NCI-H748 treated with DMSO at 0.1 percent for 48 hours (cell line): ENCODE data around the gene TMEM243.
"Not testable (repeated sequence)": the region's sequence is repeated elsewhere in the genome, so short reads cannot be mapped to it uniquely, and the experiment has no call there.

Experiments
- DNase-seq: peaks from one replicate; lab custom pipeline; 2025; lab: John Stamatoyannopoulos, UW

The TMEM243 gene, protein sequence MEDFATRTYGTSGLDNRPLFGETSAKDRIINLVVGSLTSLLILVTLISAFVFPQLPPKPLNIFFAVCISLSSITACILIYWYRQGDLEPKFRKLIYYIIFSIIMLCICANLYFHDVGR

DNA sequence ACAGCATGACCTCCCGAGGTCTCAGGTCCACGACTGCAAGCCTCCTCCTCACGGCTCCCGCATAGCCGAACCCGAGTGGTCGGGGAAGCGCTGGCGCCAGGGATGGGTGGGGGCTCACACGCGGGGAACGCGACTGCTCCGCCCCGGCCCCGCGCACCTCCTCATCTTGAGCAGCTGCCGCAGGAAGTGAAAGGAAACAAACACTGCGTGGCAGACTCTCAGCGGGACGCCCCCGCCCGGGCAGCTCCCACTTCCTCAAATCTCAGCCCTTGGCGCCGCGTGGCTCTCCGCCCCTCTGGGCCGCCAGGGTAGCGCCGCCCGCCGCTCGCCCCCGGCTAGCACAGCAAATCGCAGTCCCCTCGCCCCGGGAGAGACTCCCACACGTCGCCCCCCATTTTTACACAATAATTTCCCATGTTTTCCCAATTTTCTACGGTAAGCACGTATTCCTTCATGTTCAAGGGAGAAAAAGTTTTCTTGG lies at the start of gene TMEM243:
TSS of gene TMEM243 (minus strand) at position 188 of the 481 bp plus-strand sequence. CDS start 229 bp downstream, outside the sequence.
- DNase-seq, result no peak

DNA sequence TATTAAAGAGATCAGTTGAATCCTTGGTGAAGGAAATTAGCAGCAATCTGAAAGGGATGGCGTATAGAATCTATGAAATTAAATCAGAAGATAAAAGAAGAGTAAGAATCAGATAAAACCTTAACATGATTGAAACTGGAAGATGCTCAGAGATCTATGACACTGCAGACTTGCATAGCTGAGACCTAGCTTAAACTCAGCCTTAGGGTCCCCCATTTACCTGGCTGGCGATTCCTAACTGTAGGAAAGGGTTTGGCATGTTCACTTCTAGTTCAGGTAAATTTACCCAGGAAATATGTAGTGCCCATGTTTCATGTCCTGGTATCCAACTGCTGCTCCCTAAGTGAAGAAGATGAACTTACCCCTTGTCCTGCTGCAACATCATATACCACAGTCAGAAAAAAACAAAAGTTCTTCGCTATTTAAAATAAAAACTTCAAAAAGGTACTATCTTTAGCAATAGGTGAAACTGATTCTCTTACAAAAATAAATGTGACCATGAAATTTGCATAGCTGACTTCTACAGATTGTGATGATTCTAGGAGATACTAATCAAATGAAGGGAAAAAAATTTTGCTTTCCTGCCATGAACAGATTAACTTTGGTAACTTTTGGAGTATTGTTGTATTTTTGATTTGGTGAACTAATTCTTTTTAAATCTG lies 47.8 kb upstream of the TMEM243 start:
- no peak for DNase-seq

DNA sequence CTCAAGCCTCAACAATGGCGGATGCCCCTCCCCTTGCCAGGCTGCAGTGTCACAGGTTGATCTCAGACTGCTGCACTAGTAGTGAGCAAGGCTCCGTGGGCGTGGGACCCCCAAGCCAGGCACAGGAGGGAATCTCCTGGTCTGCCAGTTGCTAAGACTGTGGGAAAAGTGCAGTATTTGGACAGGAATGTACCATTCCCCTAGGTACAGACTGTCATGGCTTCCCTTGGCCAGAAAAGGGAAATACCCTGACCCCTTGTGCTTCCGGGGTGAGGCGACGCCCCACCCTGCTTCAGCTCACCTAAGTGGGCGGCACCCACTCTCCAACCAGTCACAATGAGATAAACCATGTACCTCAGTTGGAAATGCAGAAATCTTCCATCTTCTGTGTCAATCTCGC lies 44.0 kb upstream of the TMEM243 start:
- DNase-seq, result no peak

DNA sequence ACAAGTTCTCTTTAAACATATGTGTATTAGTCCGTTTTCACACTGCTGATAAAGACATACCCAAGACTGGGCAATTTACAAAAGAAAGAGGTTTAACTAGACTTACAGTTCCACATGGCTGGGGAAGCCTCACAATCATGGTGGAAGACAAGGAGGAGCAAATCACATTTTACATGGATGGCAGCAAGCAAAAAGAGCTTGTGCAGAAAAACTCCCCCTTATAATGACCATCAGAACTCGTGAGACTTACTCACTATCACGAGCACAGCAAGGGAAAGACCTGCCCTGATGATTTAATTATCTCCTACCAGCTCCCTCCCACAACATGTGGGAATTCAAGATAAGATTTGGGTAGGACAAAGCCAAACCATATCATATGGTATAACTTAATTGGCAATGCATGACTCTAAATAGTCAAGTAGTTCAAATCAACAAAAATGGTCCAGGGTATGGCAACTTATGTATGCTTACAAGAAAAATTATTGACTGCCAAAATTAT lies 34.1 kb upstream of the TMEM243 start:
- no peak for DNase-seq

DNA sequence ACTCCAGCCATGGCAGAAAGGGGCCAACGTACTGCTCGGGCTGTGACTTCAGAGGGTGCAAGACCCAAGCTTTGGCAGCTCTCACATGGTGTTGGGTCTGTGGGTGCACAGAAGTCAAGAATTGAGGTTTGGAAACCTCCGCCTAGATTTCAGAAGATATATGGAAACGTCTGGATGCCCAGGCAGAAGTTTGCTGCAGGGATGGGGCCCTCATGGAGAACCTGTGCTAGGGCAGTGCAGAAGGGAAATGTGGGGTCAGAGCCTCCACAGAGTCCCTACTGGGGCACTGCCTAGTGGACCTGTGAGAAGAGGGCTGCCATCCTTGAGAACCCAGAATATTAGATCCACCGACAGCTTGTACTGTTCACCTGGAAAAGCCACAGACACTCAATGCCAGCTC lies 26.1 kb upstream of the TMEM243 start:
- DNase-seq, result not testable (repeated sequence)

DNA sequence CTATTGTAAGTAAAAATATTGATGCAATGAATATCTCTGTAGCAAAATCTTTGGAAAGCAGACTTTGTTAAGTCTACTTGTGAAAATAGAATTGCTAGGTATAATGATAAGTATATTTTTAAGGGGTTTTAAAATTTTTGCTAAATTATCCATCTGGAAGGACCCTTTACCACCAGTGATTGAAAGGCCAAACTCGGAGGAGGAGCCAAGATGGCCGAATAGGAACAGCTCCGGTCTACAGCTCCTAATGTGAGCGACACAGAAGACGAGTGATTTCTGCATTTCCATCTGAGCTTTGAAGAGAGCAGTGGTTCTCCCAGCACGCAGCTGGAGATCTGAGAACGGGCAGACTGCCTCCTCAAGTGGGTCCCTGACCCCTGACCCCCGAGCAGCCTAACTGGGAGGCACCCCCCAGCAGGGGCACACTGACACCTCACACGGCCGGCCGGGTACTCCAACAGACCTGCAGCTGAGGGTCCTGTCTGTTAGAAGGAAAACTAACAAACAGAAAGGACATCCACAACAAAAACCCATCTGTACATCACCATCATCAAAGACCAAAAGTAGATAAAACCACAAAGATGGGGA lies 19.0 kb upstream of the TMEM243 start:
- DNase-seq, result not testable (repeated sequence)

DNA sequence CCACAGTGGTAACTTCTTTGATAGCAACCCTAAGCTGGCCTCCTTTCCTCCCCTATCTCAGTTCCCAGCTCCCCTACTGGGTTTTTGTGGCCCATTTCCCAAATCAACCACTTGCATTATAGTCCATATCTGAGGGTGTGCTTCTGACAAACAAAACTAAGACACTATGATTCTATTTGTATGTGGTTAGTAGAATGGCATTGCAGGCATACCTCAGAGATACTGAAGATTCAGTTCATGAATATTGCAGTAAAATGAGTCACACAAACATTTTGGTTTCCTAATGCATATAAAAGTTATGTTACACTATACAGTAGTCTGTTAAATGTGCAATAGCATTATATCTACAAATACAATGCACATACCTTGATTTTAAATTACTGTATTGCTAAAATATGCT lies 15.4 kb upstream of the TMEM243 start:
- DNase-seq, result no peak

DNA sequence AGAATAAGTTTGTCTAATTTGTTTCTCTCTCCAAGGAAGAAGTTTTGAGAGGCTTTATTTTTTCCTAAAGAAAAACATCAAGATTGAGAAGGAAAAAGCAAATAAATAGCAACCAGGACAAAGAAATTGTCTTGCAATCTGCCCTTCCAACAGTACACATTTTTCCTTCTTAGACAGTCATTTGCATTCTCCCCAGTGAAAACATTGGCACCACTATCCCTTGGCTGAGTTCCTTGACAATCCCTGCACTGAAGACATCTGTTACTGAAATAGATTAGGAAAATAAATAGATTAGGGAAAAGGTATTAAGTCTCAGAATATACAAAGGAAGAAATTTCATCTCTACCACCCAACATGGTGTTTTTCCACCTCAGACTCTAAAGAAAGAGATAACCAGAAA lies 12.2 kb upstream of the TMEM243 start:
- no peak for DNase-seq

DNA sequence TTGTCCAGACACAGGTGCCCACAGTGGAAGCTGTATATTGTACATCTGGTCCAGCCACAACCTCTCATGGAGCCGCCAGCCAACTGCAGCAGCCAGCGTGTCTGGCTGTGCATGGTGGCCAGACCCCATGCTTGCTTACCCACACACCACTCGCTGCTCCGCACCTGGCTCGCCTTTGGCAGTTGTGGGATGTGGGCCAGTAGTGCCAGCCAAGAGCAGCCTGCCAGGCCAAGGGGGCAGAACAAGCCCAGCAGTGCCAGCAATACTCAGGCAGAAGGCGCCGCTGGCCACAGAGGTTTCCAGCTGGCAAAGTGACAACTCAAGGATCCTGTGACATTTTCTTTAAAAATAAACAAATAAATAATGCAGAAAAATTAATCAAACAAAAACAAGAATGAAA lies 11.7 kb upstream of the TMEM243 start:
- no peak for DNase-seq

DNA sequence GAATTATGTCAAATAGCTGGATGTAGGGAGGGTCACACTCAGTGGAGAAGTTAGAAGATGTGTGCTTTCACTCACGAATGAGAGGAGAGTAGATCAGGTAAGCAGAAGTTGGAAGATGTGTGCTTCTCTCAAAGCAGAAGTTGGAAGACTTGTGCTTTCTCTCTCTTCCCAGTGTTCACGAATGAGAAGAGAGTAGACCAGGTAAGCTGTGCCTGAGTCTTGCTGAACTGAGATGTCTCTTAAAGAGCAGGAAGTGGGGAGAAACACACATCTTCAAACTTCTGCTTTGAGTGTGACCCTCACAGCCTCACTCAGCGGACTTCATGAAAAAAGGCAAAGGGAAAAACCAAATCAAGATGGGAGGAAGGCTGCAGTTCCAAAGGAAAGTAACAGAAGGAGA lies 7.0 kb upstream of the TMEM243 start:
- no peak for DNase-seq

DNA sequence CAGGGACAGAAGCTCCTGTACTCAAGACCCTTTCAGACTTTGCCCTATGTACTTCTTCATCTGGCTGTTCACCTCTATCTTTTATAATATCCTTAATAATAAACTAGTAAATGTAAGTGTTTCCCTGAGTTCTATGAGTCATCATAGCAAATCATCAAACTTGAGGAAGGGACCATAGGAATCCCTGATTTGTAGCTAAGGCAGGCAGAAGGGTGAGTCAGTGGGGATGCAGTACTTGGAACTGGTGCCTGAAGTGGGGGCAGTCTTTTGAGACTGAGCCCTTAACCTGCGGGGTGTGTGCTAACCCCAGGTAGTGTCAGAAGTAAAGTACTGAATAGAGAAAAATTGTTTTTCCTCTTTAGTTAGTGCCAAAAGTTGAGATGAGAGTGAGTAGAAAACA lies 6.2 kb upstream of the TMEM243 start:
- no peak for DNase-seq

DNA sequence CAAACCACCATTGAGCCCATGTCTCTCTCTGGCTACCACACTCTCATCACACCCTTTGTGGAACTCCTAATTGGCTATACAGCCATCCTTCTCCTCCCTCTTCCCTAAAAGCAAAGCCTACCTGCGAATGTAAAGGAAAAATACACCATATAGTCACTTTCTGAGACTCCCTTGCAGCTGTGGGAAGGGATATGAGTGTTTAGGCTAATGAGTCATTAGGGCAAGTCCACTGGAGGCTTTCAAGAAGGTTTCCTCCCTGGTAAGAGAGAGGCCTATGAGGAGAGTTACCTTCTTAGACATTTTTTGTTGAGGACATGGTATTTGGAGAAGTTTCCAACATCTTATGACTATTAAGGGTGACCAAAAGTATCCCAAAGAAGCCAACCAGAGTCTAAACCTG lies 4.1 kb upstream of the TMEM243 start:
- DNase-seq, result no peak

DNA sequence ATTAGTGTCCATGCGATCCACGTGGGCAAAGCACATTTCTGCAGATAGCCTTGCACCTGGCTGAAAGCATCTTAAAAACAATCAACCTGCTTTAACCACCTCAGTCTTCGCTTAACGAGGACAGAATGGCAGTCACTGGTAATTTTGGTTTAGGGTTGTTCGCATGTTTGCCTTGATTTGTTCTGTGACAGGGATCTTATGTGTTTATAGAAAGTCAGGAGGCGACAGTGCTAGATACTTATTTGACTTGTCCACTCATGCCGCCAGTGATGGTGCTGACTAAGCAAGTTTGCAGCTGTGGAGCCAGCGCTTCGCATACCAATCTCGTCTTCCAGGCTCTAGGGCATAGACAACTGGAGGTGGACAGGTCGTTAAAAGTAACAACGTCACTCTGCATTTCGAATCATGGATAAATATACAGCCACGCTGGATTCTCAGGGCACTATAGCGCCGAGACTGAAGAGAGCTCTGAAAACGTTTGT lies 1.2 kb upstream of the TMEM243 start:
- peak; percentile 61 for DNase-seq

DNA sequence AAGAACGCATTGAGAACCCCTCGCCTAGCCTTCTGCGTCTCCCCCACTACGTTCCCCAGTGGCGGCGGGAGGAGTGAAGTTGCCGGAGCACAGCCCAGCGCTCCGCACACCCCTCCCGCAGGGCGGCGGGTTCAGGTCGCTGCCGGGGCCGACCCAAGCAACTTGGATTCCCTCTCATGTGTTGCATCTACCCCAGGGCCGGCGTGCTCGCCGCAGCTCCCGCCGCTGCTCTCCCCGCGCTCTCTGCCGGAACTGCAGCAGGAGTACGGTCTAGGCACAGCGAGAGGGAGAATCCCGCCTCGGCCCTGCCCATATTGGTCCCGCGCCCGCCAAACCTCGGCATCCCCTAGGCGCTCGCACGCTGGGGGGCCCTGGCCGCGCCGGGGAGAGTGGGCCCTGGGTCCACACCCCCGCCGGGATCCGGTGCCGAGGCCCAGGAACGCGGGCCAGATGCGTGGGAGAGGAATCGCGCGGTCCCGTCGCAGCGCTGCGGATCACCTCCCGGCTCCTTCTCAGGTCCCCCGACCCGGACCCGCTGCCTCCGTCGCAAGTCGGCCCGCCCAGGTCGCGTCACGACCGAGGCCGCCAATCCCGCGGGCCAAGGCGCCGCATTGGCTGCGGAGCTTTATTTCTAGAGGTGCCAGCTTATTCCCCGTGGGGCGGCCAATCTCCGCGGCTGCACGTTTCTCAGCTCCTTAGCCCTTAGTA lies 648 bp upstream of the TMEM243 start:
- peak; percentile 63 for DNase-seq

DNA sequence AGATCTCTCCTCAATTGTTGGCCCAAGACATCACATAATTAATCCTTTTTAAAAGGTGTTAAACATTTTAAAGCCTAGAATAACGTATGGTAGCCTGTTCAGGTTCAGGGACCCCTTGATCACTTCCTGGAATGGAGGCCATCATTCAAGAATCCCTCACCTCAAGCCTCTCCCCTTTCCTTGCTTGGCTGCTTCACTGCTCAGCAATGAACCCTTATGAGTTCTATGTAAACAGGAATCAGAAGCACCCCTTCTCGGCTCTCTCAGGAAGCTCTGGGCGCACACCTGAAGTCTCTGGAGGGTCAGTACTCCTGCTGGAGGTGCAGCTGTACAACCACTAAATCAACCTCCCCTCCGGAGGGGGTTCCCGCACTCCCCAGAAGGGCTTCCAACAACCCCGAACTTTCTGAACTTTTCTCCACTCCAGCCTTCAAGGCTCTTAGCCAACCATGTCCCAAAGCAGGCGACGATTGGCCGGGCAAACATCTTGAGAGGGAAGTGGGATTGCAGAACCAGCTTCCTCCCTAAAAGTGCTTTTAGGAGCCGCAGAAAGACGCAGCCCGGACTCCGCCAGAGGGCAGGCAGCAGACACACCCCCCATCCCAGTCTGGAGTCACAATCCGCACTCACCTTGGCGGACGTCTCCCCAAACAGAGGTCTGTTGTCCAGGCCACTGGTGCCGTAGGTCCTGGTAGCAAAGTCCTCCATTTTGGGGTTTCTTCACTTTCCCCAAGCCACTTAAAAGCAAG lies 562 bp downstream of the TMEM243 start:
- DNase-seq, result no peak

DNA sequence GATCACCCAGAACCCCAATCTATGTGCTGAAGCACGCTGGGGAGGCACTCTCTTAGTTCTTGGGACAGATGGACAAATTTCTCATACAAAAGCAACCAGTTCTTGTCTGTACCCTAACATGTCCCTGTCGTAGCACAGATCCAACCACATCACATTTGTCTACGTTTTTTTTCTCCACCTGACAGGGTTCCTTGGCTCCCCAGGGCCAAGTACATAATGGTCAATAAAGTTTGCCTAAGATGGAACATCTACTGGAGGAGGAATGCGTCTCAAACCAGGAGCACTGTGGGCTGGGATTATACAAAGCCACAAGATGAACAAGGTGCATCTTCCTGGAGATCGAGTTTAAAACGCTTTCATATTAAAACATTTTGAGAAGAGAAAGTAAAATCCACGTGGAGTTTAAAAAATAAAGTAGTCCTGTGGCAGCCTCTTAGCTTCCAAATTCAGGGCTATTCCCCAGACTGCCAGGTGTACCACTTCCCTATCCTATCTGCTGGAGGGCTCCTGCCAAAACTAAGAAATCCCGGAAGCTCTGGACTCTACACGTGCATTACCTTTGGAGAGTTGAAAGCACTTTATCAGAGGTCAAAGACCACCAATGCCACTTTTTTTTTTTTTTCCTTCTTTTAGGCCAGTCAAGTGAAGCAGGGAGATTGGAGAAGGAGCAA lies 1.4 kb downstream of the TMEM243 start:
- no peak for DNase-seq

DNA sequence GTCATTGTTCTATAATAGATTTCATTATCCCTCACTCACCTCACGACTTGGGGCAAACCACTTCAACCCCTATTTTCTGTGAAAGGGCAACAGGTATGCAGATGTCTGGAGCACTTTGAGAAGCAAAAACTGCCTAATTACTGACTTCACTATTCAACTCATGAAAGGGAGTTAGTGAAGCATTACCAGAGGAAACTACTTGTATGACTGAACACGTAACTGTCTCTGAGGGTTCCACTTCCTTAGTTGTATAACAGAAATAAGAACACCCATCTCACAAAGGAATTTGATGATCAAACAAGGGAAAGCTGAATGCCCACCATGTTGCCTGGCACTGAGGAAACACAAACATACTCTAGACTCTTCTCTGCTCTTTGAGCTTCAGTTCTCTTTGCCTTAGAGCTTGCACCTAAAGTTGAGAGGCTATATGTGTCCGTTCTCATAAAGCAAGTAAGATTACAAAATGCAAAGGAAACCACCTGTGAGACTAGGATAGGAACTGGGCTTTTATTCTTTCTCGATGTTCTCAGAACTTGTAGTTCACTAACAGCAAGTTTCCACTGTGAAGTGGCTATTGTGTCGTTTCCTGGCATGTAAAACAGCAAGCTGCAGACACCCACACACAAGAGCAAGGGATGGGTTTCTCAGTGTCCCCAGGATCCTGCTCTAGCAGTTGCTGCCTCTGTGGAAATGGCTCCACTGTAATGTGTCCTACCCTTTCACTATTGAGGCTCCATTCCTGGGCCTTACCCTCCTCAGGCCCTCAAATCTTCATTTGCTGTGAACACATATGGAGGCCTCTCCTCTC lies 2.6 kb downstream of the TMEM243 start:
- DNase-seq, result no peak

DNA sequence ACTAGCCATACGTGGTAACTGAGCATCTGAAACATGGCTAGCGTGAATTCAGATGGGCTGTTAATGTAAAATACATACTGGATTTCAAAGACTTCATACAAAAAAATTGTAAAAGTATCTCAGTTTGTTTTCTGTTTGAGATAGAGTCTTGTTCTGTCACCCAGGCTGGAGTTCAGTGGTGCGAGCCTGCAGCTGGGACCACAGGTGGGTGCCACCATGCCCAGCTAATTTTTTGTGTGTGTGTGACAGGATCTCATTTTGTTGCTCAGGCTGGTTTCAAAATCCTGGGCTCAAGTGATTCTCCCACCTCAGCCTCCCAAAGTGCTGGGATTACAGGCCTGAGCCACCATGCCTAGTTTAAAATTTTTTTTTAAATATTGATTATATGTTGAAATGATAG lies 4.5 kb downstream of the TMEM243 start:
- no peak for DNase-seq

DNA sequence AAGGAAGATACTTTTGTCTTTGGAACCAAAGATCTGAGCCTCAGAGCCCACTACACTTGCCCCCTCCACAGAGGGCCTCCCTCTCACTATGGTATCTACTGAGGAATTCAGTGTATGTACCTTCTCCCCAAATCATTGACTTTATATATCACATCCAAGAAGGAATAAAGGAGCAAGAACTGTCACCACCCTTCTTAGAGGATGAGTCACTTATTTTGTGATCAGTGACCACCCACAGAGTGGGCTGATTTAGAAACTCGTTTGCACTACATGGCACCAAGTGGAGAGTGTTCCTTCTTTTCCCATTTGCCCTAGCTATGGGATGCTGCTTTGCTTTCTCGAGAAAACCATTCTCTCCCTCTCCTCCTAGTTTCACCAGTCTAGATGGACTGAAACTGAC lies 5.7 kb downstream of the TMEM243 start:
- DNase-seq, result no peak

DNA sequence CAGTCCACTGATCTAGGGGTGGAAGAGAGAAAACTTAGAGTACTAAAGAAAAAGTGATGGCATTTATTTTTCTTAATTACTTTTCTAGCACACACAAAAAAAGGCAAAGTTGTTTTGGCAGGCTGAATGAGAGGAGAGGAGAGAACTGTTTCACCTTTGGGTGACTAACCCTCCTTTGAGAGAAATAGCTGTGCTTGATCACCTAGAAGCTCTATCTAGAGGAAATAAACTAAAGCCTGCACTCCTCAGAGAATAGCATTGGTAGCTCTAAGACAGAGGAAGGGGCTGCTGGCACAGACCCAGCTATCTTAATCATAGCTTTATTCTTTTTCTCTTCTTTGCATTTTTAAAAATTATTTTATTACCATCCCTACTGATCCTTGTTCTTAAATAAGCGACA lies 6.3 kb downstream of the TMEM243 start:
- DNase-seq, result no peak

DNA sequence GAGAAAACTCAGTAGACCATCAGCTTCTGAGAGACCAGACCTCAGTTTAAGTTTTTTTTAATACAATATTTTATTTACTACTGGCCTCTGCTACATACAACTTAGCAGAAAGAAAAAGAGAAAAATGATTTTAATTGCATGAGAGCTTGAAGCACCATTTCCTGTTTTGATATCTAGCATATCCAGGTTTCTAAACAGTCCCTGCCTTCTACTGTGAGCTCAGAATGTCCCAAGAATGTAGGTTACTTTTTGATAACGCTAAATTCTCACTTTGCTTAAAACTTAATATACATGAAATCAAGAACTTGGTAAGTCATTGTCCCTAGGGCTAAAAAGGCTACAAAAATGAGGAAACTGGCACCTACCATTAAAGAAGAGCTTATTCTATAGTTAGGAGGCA lies 7.0 kb downstream of the TMEM243 start:
- DNase-seq, result no peak
